NT2/D1 (cell line): Measurements from ENCODE around the gene OR6C65.
A peak's percentile ranks its signal among the peaks of the same experiment; 100 is the strongest.
"Not testable (repeated sequence)": the region's sequence is repeated elsewhere in the genome, so short reads cannot be mapped to it uniquely, and the experiment has no call there.

Experiments
- DNase-seq: peaks from one replicate; pipeline ENCODE4 v3.0.0-alpha.2; 2011; ENCODE audit warnings: low read depth, low spot score
- H3K27me3 ChIP-seq: 2 replicates; pipeline ENCODE4 v1.6.0; 2011; ENCODE audit warnings: mild to moderate bottlenecking; ENCODE audit not compliant: insufficient read length, insufficient read depth
- H3K36me3 ChIP-seq: 2 replicates; pipeline ENCODE4 v1.6.1; 2011; ENCODE audit warnings: mild to moderate bottlenecking, low read length, mixed read lengths; ENCODE audit not compliant: insufficient read depth, insufficient read length
- H3K4me1 ChIP-seq: 2 replicates; pipeline ENCODE4 v1.5.1; 2011; ENCODE audit not compliant: insufficient read depth, insufficient read length
- H3K4me3 ChIP-seq: 2 replicates; pipeline ENCODE4 v1.5.1; 2011; ENCODE audit warnings: low read depth; ENCODE audit not compliant: insufficient read length
- H3K9ac ChIP-seq: 2 replicates; pipeline ENCODE4 v1.6.0; 2011; ENCODE audit warnings: low read depth; ENCODE audit not compliant: insufficient read length
- H3K9me3 ChIP-seq: 2 replicates; pipeline ENCODE4 v1.5.1; 2011; ENCODE audit warnings: mild to moderate bottlenecking, low read length; ENCODE audit not compliant: insufficient read depth
- SUZ12 ChIP-seq: IDR thresholded peaks from 2 replicates; pipeline ENCODE4 v1.6.1; 2011; ENCODE audit not compliant: insufficient read length, insufficient read depth; ENCODE audit errors: extremely low read depth
- YY1 ChIP-seq: IDR thresholded peaks from 2 replicates; pipeline ENCODE4 v1.6.1; 2011; ENCODE audit not compliant: insufficient read length, insufficient read depth
- ZNF274 ChIP-seq: IDR thresholded peaks from 2 replicates; pipeline ENCODE4 v1.6.1; 2011; ENCODE audit warnings: mild to moderate bottlenecking, low read depth, low read length

Gene OR6C65

DNA sequence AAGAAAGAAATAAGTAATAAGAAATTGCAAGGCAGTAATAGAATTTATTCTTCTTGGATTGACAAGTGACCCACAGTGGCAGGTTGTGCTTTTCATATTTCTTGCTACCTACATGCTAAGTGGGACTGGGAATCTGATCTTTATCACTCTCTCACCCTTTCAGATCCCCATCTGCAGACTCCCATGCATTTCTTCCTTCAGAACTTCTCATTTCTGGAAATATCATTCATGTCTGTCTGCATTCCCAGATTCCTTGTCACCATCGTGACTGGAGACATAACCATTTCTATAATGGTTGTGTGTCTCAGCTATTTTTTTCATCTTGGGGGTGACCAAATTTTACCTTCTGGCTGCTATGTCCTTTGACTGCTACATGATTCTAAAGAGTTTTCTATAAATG, 4.0 kb upstream of the OR6C65 start:
- peaks cover 11% of the 10 kb centered on the region; the same call in 1 of the 2 replicates for H3K9me3 ChIP-seq
- TF ChIP-seq SUZ12, result no peak
- TF ChIP-seq YY1, result no peak
- no peak for TF ChIP-seq ZNF274
- H3K9ac ChIP-seq, result no peak overlapping the region
- no peak overlapping the region for H3K4me3 ChIP-seq
- H3K27me3 ChIP-seq, result no peaks in the 10 kb centered on the region
- no peaks in the 10 kb centered on the region for H3K4me1 ChIP-seq
- no peaks in the 10 kb centered on the region for H3K36me3 ChIP-seq
- no peak for DNase-seq

DNA sequence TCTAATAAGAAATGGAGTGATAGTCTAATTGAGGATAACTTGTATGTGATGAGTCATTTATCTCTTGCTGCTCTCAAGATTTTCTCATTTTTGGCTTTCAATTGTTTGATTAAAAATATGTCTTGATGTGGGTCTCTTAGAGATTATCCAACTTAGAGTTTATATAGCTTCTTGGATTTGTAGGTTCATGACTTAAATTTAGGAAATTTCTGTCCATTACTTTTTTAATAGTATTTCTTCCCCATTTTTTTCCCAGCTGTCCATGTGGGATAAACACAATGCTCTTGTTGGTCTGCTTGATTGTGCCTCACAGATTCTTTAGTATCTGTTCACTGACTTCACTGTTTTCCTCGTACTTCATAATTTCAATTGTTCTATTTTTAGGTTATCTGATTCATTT, 7.5 kb downstream of the OR6C65 start:
- no peak for TF ChIP-seq YY1
- no peak for TF ChIP-seq SUZ12
- no peaks in the 10 kb centered on the region for H3K27me3 ChIP-seq
- 0 out of 2 replicates have a peak, but pooled peaks cover 6% of the 10 kb centered on the region for H3K9me3 ChIP-seq
- H3K4me3 ChIP-seq, result no peak overlapping the region
- H3K36me3 ChIP-seq, result no peaks in the 10 kb centered on the region
- no peak for DNase-seq
- H3K9ac ChIP-seq, result no peak overlapping the region
- H3K4me1 ChIP-seq, result no peaks in the 10 kb centered on the region

DNA sequence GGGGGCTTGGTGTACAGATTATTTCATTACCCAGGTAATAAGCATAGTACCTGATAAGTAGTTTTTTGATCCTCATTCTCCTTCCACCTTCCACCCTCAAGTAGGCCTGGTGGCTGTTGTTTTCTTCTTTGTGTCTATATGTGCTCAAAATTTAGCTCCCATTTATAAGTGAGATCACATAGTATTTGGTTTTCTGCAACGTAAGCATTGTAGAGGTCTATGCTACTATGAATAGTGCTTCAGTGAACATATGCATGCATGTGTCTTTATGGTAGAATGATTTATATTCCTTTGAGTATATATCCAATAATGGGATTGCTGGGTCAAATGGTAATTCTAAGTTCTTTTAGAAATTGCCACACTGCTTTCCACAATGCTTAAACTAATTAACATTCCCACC, 8.8 kb downstream of the OR6C65 start:
- not testable (repeated sequence) for H3K9me3 ChIP-seq, DNase-seq, H3K4me3 ChIP-seq, H3K27me3 ChIP-seq, H3K9ac ChIP-seq, H3K36me3 ChIP-seq, H3K4me1 ChIP-seq

DNA sequence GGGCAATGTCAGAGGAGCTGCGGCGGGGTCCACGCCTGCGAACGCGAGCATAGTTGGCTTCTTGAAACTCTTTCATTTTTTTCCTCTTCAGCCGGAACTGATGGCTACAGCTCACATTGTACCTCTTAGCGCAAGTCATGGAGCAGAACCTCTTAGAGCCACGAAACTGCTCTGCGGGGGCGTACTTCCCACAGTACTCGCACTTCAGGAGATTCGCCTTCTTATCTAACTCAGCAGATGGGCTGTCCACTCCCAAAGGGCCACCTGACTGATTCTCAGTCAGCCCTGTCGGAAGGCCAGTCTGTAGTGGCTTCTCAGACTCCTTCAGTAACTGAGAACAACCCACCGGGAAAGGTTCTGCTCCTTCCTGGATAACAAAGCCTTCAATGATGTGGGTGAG, 11.8 kb downstream of the OR6C65 start:
- not testable (repeated sequence) for H3K9ac ChIP-seq, H3K27me3 ChIP-seq, DNase-seq, H3K36me3 ChIP-seq, H3K4me1 ChIP-seq, H3K9me3 ChIP-seq, H3K4me3 ChIP-seq

DNA sequence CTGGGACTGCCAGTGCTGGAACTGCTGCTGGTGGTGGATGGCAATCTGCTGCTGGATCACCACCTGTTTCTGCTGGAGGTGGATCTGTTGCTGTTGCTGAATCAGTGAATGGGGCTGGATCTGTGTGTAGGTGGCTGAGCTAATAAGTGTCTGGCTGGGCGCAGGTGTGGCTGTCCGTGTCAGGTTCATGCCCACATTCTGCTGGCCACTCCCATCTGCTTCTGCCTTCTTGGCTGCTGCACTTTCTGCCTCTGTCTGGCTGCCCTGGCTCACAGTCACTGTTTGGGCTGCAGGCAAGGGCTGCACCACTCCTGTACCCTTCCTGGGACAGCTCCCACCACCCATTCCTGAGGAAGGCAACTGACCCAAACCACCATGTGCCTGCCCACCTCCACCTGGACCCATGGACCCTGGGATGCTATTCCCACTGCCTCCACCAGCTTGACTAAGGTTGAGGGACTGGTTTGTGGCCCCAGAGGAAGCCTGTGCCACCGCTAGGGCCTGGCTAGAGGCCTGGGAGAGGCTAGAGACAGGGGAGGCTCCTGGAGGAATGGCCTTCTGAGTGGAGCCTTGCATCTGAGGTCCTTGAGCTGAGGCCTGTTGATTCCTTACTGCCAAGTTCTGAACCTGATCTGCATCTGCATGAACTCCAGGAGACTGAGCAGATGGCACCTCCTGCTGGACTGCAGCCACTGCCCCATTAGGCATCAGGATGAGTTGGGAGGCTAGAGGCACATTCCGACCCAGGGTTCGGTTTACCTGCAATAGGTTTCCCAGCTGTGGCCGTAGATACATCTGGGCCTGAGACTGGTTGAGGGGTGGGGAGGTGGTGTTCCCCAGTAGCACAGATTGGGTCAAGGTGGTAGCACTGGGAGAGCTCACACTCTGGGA, 13.4 kb downstream of the OR6C65 start:
- H3K4me3 ChIP-seq, H3K36me3 ChIP-seq, H3K4me1 ChIP-seq, H3K9ac ChIP-seq, DNase-seq, H3K27me3 ChIP-seq, H3K9me3 ChIP-seq: not testable (repeated sequence)

DNA sequence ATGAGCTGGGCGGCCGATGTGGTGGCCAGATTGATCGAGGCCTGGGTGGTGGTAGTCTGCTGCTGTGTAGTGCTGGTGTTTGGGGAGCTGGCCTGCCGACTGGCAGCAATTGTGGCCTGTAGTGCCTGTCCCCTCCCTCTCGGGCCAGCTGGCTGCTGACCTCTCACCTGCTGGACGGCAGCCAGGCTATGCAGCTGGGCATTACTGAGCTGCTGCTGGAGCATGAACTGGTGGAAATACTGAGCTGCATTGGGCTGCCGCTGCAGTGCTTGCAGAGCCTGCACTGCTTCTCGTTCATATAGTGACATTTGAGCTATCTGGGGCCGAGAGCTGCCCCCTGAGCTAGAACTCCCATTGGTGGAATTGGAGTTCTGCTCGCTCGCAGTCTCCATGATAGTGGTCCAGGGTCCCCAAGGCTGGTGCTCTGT, 14.1 kb downstream of the OR6C65 start:
- H3K27me3 ChIP-seq, H3K4me3 ChIP-seq, H3K4me1 ChIP-seq, H3K9me3 ChIP-seq, H3K36me3 ChIP-seq, DNase-seq, H3K9ac ChIP-seq: not testable (repeated sequence)

DNA sequence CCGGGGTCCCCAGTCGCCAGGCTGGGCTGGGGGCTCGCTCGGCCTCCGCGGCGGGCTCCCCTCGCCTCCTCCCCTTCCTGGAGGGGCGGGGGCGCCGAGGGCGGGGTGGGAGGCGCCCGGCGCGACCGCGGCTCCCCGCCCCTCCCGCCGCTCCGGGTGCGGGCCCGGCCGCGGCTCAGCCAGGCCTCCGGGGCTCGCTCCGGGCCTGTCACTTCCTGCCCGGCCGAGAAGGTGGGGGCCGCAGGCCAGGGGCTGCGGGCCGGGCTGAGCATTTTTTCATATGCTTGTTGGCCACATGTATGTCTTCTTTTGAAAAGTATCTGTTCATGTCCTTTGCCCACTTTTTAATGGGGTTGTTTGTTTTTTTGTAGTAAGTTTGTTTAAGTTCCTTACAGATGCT, 14.6 kb downstream of the OR6C65 start:
- not testable (repeated sequence) for H3K27me3 ChIP-seq, H3K9me3 ChIP-seq, H3K4me1 ChIP-seq, DNase-seq, H3K36me3 ChIP-seq
- Histone ChIP-seq H3K4me3 (peak overlapping the region; percentile 9), H3K9ac (peak overlapping the region; percentile 56)

DNA sequence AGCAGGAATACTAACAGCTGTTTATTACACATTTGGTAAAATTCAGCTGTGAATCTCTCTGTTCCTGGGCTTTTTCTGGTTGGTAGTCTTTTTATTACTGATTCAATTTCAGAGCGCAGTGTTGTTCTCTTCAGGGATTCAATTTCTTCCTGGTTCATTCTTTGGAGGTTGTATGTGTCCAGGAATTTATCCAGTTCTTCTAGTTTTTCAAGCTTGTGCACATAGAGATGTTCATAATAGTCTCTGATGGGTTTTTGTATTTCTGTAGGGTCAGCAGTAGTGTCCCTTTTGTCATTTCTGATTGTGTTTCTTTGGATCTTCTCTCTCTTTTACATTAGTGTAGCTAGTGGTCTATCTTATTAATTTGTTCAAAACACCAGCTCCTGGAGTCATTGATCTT, 16.6 kb downstream of the OR6C65 start:
- DNase-seq, result no peak
- Histone ChIP-seq H3K27me3 (no peaks in the 10 kb centered on the region), H3K9ac (no peak overlapping the region), H3K9me3 (no peaks in the 10 kb centered on the region), H3K4me1 (no peaks in the 10 kb centered on the region), H3K4me3 (no peak overlapping the region), H3K36me3 (no peaks in the 10 kb centered on the region)
- TF ChIP-seq ZNF274, result no peak
- no peak for TF ChIP-seq YY1
- no peak for TF ChIP-seq SUZ12
